ENCODE results near the gene KIF1C.

DNA sequence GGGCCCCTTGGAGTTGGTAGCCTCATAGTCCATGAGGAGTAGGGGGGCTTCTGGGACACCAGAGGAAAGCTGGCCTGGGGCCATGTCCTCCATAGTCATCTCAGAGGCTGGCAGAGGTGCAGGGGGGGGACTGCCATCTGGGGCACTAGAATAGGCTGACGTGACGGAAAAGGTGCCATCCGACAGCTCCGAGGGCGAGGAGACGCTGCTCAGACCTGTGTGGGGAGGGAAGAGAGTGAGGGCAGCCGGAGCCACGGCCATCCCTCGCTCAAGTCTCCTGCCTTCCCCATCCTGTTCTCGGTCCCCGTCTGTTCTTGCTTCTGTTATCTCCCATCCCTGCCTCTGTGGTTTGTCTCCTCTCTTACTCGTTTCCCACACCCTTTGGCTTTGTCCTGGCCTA, 25.4 kb upstream of the KIF1C start:
- TF ChIP-seq, protein P1, sequence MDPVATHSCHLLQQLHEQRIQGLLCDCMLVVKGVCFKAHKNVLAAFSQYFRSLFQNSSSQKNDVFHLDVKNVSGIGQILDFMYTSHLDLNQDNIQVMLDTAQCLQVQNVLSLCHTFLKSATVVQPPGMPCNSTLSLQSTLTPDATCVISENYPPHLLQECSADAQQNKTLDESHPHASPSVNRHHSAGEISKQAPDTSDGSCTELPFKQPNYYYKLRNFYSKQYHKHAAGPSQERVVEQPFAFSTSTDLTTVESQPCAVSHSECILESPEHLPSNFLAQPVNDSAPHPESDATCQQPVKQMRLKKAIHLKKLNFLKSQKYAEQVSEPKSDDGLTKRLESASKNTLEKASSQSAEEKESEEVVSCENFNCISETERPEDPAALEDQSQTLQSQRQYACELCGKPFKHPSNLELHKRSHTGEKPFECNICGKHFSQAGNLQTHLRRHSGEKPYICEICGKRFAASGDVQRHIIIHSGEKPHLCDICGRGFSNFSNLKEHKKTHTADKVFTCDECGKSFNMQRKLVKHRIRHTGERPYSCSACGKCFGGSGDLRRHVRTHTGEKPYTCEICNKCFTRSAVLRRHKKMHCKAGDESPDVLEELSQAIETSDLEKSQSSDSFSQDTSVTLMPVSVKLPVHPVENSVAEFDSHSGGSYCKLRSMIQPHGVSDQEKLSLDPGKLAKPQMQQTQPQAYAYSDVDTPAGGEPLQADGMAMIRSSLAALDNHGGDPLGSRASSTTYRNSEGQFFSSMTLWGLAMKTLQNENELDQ (tag by site-specific recombination; IDR thresholded peaks at IDR 0.05; ENCODE audit: low read depth), result no peak
- TF ChIP-seq ZNF2 (tag by site-specific recombination; IDR thresholded peaks at IDR 0.05), result no peak
- TF ChIP-seq, protein P2, sequence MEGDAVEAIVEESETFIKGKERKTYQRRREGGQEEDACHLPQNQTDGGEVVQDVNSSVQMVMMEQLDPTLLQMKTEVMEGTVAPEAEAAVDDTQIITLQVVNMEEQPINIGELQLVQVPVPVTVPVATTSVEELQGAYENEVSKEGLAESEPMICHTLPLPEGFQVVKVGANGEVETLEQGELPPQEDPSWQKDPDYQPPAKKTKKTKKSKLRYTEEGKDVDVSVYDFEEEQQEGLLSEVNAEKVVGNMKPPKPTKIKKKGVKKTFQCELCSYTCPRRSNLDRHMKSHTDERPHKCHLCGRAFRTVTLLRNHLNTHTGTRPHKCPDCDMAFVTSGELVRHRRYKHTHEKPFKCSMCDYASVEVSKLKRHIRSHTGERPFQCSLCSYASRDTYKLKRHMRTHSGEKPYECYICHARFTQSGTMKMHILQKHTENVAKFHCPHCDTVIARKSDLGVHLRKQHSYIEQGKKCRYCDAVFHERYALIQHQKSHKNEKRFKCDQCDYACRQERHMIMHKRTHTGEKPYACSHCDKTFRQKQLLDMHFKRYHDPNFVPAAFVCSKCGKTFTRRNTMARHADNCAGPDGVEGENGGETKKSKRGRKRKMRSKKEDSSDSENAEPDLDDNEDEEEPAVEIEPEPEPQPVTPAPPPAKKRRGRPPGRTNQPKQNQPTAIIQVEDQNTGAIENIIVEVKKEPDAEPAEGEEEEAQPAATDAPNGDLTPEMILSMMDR (tag by site-specific recombination; IDR thresholded peaks at IDR 0.05), result no peak
- TF ChIP-seq, protein P3, sequence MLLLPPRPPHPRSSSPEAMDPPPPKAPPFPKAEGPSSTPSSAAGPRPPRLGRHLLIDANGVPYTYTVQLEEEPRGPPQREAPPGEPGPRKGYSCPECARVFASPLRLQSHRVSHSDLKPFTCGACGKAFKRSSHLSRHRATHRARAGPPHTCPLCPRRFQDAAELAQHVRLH (tag by site-specific recombination; IDR thresholded peaks at IDR 0.05), result no peak
- no peak for TF ChIP-seq ZNF624 (tag by site-specific recombination; IDR thresholded peaks at IDR 0.05)
- TF ChIP-seq, protein P4, sequence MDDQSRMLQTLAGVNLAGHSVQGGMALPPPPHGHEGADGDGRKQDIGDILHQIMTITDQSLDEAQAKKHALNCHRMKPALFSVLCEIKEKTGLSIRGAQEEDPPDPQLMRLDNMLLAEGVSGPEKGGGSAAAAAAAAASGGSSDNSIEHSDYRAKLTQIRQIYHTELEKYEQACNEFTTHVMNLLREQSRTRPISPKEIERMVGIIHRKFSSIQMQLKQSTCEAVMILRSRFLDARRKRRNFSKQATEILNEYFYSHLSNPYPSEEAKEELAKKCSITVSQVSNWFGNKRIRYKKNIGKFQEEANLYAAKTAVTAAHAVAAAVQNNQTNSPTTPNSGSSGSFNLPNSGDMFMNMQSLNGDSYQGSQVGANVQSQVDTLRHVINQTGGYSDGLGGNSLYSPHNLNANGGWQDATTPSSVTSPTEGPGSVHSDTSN (CRISPR knock-in tag; IDR thresholded peaks at IDR 0.05), result no peak
- no peak for TF ChIP-seq RBAK (tag by site-specific recombination; IDR thresholded peaks at IDR 0.05)
- TF ChIP-seq, protein P5, sequence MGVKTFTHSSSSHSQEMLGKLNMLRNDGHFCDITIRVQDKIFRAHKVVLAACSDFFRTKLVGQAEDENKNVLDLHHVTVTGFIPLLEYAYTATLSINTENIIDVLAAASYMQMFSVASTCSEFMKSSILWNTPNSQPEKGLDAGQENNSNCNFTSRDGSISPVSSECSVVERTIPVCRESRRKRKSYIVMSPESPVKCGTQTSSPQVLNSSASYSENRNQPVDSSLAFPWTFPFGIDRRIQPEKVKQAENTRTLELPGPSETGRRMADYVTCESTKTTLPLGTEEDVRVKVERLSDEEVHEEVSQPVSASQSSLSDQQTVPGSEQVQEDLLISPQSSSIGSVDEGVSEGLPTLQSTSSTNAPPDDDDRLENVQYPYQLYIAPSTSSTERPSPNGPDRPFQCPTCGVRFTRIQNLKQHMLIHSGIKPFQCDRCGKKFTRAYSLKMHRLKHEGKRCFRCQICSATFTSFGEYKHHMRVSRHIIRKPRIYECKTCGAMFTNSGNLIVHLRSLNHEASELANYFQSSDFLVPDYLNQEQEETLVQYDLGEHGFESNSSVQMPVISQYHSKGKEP (tag by site-specific recombination; IDR thresholded peaks at IDR 0.05), result no peak
